Mammary epithelial cell (primary cell): ENCODE data around the gene DENND5A.

Source experiments
- EZH2 ChIP-seq: IDR thresholded peaks from 2 replicates; pipeline ENCODE4 v1.6.1; 2012; ENCODE audit warnings: low read length, inconsistent platforms, borderline replicate concordance
- TF ChIP-seq, protein P1 (sequence below), 2 donors: IDR thresholded peaks in 1 of 2; conservative IDR thresholded peaks in 1 of 2; 2 replicates each; pipeline ENCODE4 v1.5.1; 2011 to 2012; ENCODE audit warnings: inconsistent platforms in 2 of 2, low read length in 2 of 2, mild to moderate bottlenecking in 2 of 2, control low read depth in 1 of 2, low read depth in 1 of 2; ENCODE audit not compliant: insufficient read depth in 1 of 2; ENCODE audit errors: extremely low read depth in 1 of 2

DNA sequence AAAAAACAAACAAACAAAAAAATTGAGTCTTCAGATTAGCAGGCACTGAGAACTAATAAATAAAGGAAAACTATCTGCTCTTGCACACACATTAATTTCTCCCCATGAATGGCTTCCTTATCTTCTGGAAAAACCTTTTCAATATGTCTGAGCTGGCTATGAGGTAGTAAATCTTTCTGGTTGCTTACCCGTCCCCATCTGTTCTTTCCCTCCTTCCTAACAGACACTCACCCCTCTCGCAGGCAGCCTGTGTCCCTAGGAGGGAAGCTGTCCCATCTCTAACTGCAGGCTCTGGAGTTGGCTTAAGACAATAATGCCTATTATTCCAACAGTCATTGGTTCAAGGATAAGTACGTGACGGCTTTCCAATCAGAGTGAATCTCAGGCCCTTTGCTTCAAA is 165.5 kb downstream of the DENND5A start:
- TF ChIP-seq EZH2, result no peak
- TF ChIP-seq, protein P1, sequence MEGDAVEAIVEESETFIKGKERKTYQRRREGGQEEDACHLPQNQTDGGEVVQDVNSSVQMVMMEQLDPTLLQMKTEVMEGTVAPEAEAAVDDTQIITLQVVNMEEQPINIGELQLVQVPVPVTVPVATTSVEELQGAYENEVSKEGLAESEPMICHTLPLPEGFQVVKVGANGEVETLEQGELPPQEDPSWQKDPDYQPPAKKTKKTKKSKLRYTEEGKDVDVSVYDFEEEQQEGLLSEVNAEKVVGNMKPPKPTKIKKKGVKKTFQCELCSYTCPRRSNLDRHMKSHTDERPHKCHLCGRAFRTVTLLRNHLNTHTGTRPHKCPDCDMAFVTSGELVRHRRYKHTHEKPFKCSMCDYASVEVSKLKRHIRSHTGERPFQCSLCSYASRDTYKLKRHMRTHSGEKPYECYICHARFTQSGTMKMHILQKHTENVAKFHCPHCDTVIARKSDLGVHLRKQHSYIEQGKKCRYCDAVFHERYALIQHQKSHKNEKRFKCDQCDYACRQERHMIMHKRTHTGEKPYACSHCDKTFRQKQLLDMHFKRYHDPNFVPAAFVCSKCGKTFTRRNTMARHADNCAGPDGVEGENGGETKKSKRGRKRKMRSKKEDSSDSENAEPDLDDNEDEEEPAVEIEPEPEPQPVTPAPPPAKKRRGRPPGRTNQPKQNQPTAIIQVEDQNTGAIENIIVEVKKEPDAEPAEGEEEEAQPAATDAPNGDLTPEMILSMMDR (conservative IDR thresholded peaks at IDR 0.05 in 1 of 2, IDR thresholded peaks at IDR 0.05 in 1 of 2; ENCODE audit: extremely low read depth in 1 of 2, insufficient read depth in 1 of 2, low read depth in 1 of 2, low read length in 2 of 2), result no peak
